Endodermal cell (in vitro differentiated cells): ENCODE measurements around the gene METRN. TPM values are rescaled to one million over a fixed set of nuclear protein-coding genes. Genes with fewer than 3 reads are reported as not detected.
A peak's percentile ranks its signal among the peaks of the same experiment; 100 is the strongest.

Experiments used
- DNase-seq: peaks from one replicate; pipeline ENCODE4 v3.0.0-alpha.2; 2017
- H3K27ac ChIP-seq: 2 replicates; pipeline ENCODE4 v1.5.1; 2013; ENCODE audit warnings: mild to moderate bottlenecking, low read depth, low read length, moderate library complexity
- H3K27me3 ChIP-seq: 2 replicates; pipeline ENCODE4 v1.6.1; 2013; ENCODE audit warnings: mild to moderate bottlenecking, low read length, moderate library complexity; ENCODE audit not compliant: insufficient read depth, control insufficient read depth, poor library complexity, severe bottlenecking
- H3K36me3 ChIP-seq: 2 replicates; pipeline ENCODE4 v1.7.0; 2013; ENCODE audit warnings: mild to moderate bottlenecking, low read length, moderate library complexity; ENCODE audit not compliant: control insufficient read depth, insufficient read depth
- H3K4me1 ChIP-seq: one replicate; pipeline ENCODE4 v1.7.0; 2013; ENCODE audit warnings: low read length; ENCODE audit not compliant: control insufficient read depth, insufficient read depth
- H3K4me3 ChIP-seq: 2 replicates; pipeline ENCODE4 v1.5.1; 2013; ENCODE audit warnings: mild to moderate bottlenecking, low read length, moderate library complexity
- H3K9ac ChIP-seq: 2 replicates; pipeline ENCODE4 v1.6.1; 2013; ENCODE audit warnings: mild to moderate bottlenecking, low read length, moderate library complexity; ENCODE audit not compliant: poor library complexity, severe bottlenecking; ENCODE audit errors: extremely low read depth
- H3K9me3 ChIP-seq: 2 replicates; pipeline ENCODE4 v1.6.1; 2013; ENCODE audit warnings: mild to moderate bottlenecking, low read length, moderate library complexity; ENCODE audit not compliant: control insufficient read depth
- H3K27ac Mint-ChIP-seq: 2 replicates; pipeline ENCODE4 v1.8.0; 2020; ENCODE audit warnings: mixed read lengths
- H3K27me3 Mint-ChIP-seq: 2 replicates; pipeline ENCODE4 v1.8.0; 2021; ENCODE audit warnings: mild to moderate bottlenecking, mixed read lengths; ENCODE audit not compliant: insufficient read depth
- H3K36me3 Mint-ChIP-seq: 2 replicates; pipeline ENCODE4 v1.8.0; 2020; ENCODE audit warnings: low read depth, mixed read lengths
- H3K4me1 Mint-ChIP-seq: 2 replicates; pipeline ENCODE4 v1.8.0; 2020; ENCODE audit warnings: mixed read lengths
- H3K4me3 Mint-ChIP-seq: 2 replicates; pipeline ENCODE4 v1.8.0; 2020; ENCODE audit warnings: mild to moderate bottlenecking, moderate library complexity, mixed read lengths
- H3K9me3 Mint-ChIP-seq: 2 replicates; pipeline ENCODE4 v1.8.0; 2020; ENCODE audit warnings: mild to moderate bottlenecking, mixed read lengths
- CTCF ChIP-seq: fragments of 200-600 bp; sonication (generic); conservative IDR thresholded peaks from 2 replicates; pipeline ENCODE4 v1.5.0; 2021; ENCODE audit warnings: antibody characterized with exemption, mild to moderate bottlenecking
- WGBS, 2 experiments: methylation state at CpG; one replicate each; pipeline versions ENCODE4 v1.1.5 to v1.1.7; 2013; ENCODE audit warnings: missing lambda C conversion rate in 2 of 2, mixed read lengths in 1 of 2; ENCODE audit not compliant: insufficient coverage in 1 of 2, insufficient read length in 1 of 2; 5-methylcytosine and 5-hydroxymethylcytosine counted together
- total RNA-seq, 2 donors: library from RNA; stranded (reverse); fragmentation: NEBNext Ultra II Directional in 1 of 2; extraction: Animal tissue kit (Norgen Biotek cat#: 25700) in 1 of 2; gene quantifications; 2 replicates in 1 of 2; 3 replicates in 1 of 2; pipeline ENCODE4 v1.2.1, GENCODE V29; 2021

METRN gene
- total RNA-seq, 2 donors from 2014 or later: 33.4 to 38.5 TPM

- Histone ChIP-seq H3K27ac (no peak overlapping the region), H3K4me1 (no peaks in the 10 kb centered on the region), H3K36me3 (peaks cover 24% of the 10 kb centered on the region), H3K9me3 (no peaks in the 10 kb centered on the region), H3K9ac (peak overlapping the region; percentile 80), H3K4me3 (peak overlapping the region; percentile 85), H3K27me3 (no peaks in the 10 kb centered on the region)
- DNase-seq: no peak
- Mint-ChIP-seq H3K27me3 (no peaks in the 10 kb centered on the region), H3K36me3 (peaks cover 25% of the 10 kb centered on the region), H3K9me3 (no peaks in the 10 kb centered on the region), H3K27ac (no peak overlapping the region), H3K4me1 (peaks cover 5% of the 10 kb centered on the region), H3K4me3 (peak overlapping the region; percentile 68)
- 61 to 87% methylated on average over 14 to 38 of the region's 38 CpGs for WGBS, 2 experiments
- TF ChIP-seq CTCF: no peak
Observed at GRCh38 chr16:739560-740458, 24.9 kb downstream of the METRN start.

- peaks cover 5% of the 10 kb centered on the region for H3K4me1 Mint-ChIP-seq
- no peak for TF ChIP-seq CTCF
- Histone ChIP-seq H3K27ac (no peak overlapping the region), H3K4me3 (peak overlapping the region; percentile 85), H3K27me3 (no peaks in the 10 kb centered on the region), H3K9me3 (no peaks in the 10 kb centered on the region), H3K36me3 (peaks cover 24% of the 10 kb centered on the region), H3K4me1 (no peaks in the 10 kb centered on the region), H3K9ac (peak overlapping the region; percentile 80)
- peak overlapping the region; percentile 68 for H3K4me3 Mint-ChIP-seq
- peak overlapping the region; percentile 55 for H3K27ac Mint-ChIP-seq
- WGBS, 2 experiments: 0% methylated on average over 22 of the region's 22 CpGs; no CpG with 5 or more reads in 1 of the 2 experiments
- H3K27me3 Mint-ChIP-seq: no peaks in the 10 kb centered on the region
- DNase-seq: no peak
- no peaks in the 10 kb centered on the region for H3K9me3 Mint-ChIP-seq
- peaks cover 21% of the 10 kb centered on the region for H3K36me3 Mint-ChIP-seq
Observed at GRCh38 chr16:740459-740763, 25.5 kb downstream of the METRN start.

- Histone ChIP-seq H3K4me1 (no peaks in the 10 kb centered on the region), H3K27me3 (no peaks in the 10 kb centered on the region), H3K27ac (no peak within 1 kb of the TSS), H3K9ac (peak within 1 kb of the TSS; percentile 80), H3K9me3 (no peaks in the 10 kb centered on the region), H3K36me3 (peaks cover 19% of the 10 kb centered on the region), H3K4me3 (peak within 1 kb of the TSS; percentile 85)
- WGBS, 2 experiments: 0 to 1% methylated on average over 9 to 79 of the region's 79 CpGs
- no peaks in the 10 kb centered on the region for H3K27me3 Mint-ChIP-seq
- DNase-seq: peak; percentile 97
- no peaks in the 10 kb centered on the region for H3K9me3 Mint-ChIP-seq
- H3K27ac Mint-ChIP-seq: peak within 1 kb of the TSS; percentile 87
- peaks cover 17% of the 10 kb centered on the region for H3K36me3 Mint-ChIP-seq
- TF ChIP-seq CTCF: peak; percentile 94
- H3K4me1 Mint-ChIP-seq: peaks cover 5% of the 10 kb centered on the region
- H3K4me3 Mint-ChIP-seq: peak within 1 kb of the TSS; percentile 68
Observed at GRCh38 chr16:740764-741505, 26.0 kb downstream of the METRN start, which contains the start of gene CIAO3. TSS of gene CIAO3 (minus strand) at chr16:740997. CDS start at chr16:740985, 12 bp downstream.
